Activated naive CD8-positive, alpha-beta T cell treated with anti-CD3 and anti-CD28 coated beads, Interleukin-2, amount 10 ng/mL, durations not matched to agents 7 days and 5 days (primary cell): ENCODE results near the gene CABP2. TPM values are rescaled to one million over a fixed set of nuclear protein-coding genes. Genes with fewer than 3 reads are reported as not detected.
A peak's percentile ranks its signal among the peaks of the same experiment; 100 is the strongest.

Experiments
- ATAC-seq: fragments of 150-1000 bp; cut with Tn5 transposase; one replicate; pipeline ENCODE4 v1.10.0; 2021; ENCODE audit warnings: low read depth, moderate library complexity
- POLR2A ChIA-PET: fragments of 350-600 bp; sonication (Branson Sonifier 250); formaldehyde crosslinking; loops from one replicate; lab custom pipeline; 2021; ENCODE audit warnings: antibody characterized with exemption; lab: Charles Lee
- DNase-seq: peaks from one replicate; pipeline ENCODE4 v3.0.0; 2021
- H3K27ac Mint-ChIP-seq: one replicate; pipeline ENCODE4 v1.8.0; 2022; ENCODE audit warnings: mild to moderate bottlenecking, mixed read lengths
- H3K27me3 Mint-ChIP-seq: one replicate; pipeline ENCODE4 v1.8.0; 2022; ENCODE audit warnings: mild to moderate bottlenecking, moderate library complexity, mixed read lengths
- H3K36me3 Mint-ChIP-seq: one replicate; pipeline ENCODE4 v1.8.0; 2021; ENCODE audit warnings: mild to moderate bottlenecking, mixed read lengths
- H3K4me1 Mint-ChIP-seq: one replicate; pipeline ENCODE4 v1.8.0; 2021; ENCODE audit warnings: mixed read lengths
- H3K4me3 Mint-ChIP-seq: one replicate; pipeline ENCODE4 v1.8.0; 2022; ENCODE audit warnings: mild to moderate bottlenecking, moderate library complexity, mixed read lengths
- H3K9me3 Mint-ChIP-seq: one replicate; pipeline ENCODE4 v1.8.0; 2021; ENCODE audit warnings: mixed read lengths
- total RNA-seq, 2 experiments: library from RNA; stranded (reverse); gene quantifications; one replicate each; pipeline ENCODE4 v1.2.3, GENCODE V29; 2021

The CABP2 gene
- total RNA-seq, 2 experiments from 2014 or later = not detected

GRCh38 chr11:67510023-67510345, 13.3 kb downstream of the CABP2 start:
- POLR2A ChIA-PET = no interaction called here
- Mint-ChIP-seq H3K27me3 (peaks cover 23% of the 10 kb centered on the region), H3K4me3 (no peak overlapping the region)

DNA sequence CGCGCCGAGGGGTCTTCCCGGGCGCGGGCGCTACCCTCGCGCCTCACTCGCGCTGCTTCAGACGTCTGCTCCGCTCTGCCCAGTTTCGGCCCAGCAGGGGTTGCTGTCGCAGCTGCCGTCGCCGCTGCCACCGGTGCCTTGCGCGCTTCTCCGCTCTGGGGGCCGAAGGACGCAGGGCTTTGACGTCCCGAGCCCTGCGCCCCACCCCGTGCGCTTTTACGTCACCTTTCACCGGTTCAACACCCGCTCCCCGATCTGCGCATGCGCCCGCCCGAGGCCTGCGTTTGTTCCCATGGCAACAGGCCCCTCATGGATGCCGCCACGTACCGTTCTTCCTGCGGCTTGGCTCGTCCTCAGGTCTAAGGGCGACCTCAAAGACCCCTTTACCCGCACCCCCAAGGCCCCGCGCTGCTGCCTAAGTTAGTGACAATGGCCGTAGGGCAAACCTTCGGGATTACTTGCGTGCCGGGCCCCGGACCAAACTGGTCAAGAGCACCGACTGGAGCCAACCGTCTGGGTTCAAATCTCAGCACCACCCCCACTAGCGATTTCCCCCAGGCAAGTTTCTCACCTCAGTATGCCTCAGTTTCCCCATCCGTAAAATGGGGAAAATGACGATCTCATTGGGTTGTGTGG, 14.6 kb downstream of the CABP2 start:
- Mint-ChIP-seq H3K9me3 (no peaks in the 10 kb centered on the region), H3K4me1 (peaks cover 24% of the 10 kb centered on the region), H3K4me3 (peak overlapping the region; percentile 93), H3K27me3 (peaks cover 14% of the 10 kb centered on the region), H3K36me3 (peaks cover 5% of the 10 kb centered on the region), H3K27ac (peak overlapping the region; percentile 85)
- ATAC-seq (peak; percentile 41), DNase-seq (peak; percentile 99)
- POLR2A ChIA-PET = interaction anchor here (1.0 to 1.6 kb wide), 5 partner anchors 25 to 117 kb away, joined by 4 to 9 read pairs (median 5); partner anchors contain the start of genes AIP, PPP1CA, RPS6KB2 and TBC1D10C

More at GRCh38 chr11:67510023-67510345, 13.3 kb downstream of the CABP2 start:
- ATAC-seq (no peak), DNase-seq (no peak)
- Mint-ChIP-seq H3K36me3 (peaks cover 5% of the 10 kb centered on the region), H3K4me1 (peaks cover 23% of the 10 kb centered on the region), H3K9me3 (no peaks in the 10 kb centered on the region), H3K27ac (no peak overlapping the region)

DNA sequence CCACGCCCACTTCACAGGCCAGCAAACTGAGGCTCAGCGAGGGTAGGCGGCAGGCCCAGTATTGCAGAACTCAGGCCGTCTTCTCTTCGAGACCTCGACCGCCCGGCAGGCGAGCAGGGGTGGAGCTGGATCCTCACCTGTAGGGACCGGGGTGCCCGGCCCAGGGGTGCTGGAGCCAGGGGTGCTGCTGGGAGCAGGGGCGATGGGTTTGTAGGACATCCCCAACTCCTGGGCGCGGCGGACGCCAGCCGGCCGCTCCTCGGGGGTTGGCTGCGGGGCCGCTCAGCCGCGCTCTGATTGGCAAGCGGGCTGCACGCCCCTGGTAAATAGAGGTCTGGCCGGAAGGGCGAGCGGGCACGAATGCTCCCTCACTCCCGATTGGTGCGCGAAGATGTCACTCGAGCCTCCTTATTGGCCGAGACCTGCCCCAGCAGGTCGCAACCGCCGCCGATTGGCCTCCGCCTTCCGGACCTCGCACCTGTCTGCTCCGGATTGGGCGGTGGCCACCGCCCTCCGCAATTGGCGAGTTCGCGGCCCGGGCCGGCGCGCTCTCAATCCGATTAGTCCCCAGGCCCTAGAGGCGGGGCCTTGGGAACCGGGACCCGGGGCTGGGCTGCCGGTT, 15.3 kb downstream of the CABP2 start, which contains the start of gene CDK2AP2:
Gene CDK2AP2, minus strand, starts transcription at position 299 of the 622 bp plus-strand sequence. Its CDS starts 80 bp downstream, at position 219.
- DNase-seq (peak; percentile 94), ATAC-seq (peak; percentile 82)
- peaks cover 28% of the 10 kb centered on the region for H3K4me1 Mint-ChIP-seq
- no peaks in the 10 kb centered on the region for H3K9me3 Mint-ChIP-seq
- peak within 1 kb of the TSS; percentile 93 for H3K4me3 Mint-ChIP-seq
- peaks cover 7% of the 10 kb centered on the region for H3K36me3 Mint-ChIP-seq
- H3K27me3 Mint-ChIP-seq = peaks cover 14% of the 10 kb centered on the region
- H3K27ac Mint-ChIP-seq = peak within 1 kb of the TSS; percentile 94
- POLR2A ChIA-PET = interaction anchor here (0.9 to 1.6 kb wide), 8 partner anchors 25 to 117 kb away, joined by 3 to 9 read pairs (median 4); partner anchors contain the start of genes AIP, PPP1CA, PTPRCAP and RPS6KB2

- Mint-ChIP-seq H3K27ac (peak overlapping the region; percentile 94), H3K27me3 (peaks cover 14% of the 10 kb centered on the region), H3K36me3 (peaks cover 9% of the 10 kb centered on the region), H3K9me3 (no peaks in the 10 kb centered on the region), H3K4me3 (peak overlapping the region; percentile 93), H3K4me1 (peaks cover 33% of the 10 kb centered on the region)
- POLR2A ChIA-PET = interaction anchor here (0.9 to 1.6 kb wide), 8 partner anchors 24 to 116 kb away, joined by 3 to 9 read pairs (median 4); partner anchors contain the start of genes AIP, PPP1CA, PTPRCAP and RPS6KB2
- ATAC-seq = no peak
- no peak for DNase-seq
Measured at GRCh38 chr11:67507242-67507863, 15.9 kb downstream of the CABP2 start.

DNA sequence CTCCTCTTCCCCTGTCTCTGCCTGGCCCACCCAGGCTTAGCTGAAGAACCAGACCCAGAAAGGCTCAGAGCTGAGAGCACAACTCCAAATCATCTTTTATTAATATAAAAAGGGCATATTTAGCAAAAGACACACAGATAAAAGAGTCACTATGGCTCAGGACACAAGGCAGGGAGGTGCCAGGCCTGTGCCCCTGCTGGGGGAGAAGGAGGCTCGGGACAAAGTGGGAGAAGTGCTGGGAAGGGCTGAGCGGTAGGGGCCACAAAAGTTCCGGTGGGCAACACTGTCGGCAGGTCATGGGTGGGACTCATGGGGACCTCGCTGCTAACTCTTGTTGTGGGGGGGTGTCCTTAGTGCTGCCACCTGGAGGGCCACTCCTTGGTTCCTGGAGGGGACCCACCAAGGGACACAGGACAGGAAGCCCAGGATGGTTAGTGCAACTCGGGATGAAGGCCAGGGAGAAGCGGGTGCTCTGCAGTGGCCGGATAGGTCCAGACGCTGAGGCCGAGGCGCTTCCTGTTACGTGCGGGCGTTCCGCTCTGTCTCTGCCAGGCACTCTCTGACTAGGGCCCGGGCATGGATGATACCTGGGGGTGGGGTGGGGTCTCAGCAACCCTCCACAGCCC, 16.7 kb downstream of the CABP2 start:
- no peaks in the 10 kb centered on the region for H3K9me3 Mint-ChIP-seq
- peaks cover 12% of the 10 kb centered on the region for H3K27me3 Mint-ChIP-seq
- POLR2A ChIA-PET = interaction anchor here (1.1 to 2.8 kb wide), 6 partner anchors 69 to 115 kb away, joined by 4 to 39 read pairs (median 9); partner anchors contain the start of genes PPP1CA, PTPRCAP and TBC1D10C
- peak overlapping the region; percentile 94 for H3K27ac Mint-ChIP-seq
- H3K36me3 Mint-ChIP-seq = peaks cover 9% of the 10 kb centered on the region
- ATAC-seq (no peak), DNase-seq (no peak)
- peak overlapping the region; percentile 93 for H3K4me3 Mint-ChIP-seq
- H3K4me1 Mint-ChIP-seq = peaks cover 33% of the 10 kb centered on the region

DNA sequence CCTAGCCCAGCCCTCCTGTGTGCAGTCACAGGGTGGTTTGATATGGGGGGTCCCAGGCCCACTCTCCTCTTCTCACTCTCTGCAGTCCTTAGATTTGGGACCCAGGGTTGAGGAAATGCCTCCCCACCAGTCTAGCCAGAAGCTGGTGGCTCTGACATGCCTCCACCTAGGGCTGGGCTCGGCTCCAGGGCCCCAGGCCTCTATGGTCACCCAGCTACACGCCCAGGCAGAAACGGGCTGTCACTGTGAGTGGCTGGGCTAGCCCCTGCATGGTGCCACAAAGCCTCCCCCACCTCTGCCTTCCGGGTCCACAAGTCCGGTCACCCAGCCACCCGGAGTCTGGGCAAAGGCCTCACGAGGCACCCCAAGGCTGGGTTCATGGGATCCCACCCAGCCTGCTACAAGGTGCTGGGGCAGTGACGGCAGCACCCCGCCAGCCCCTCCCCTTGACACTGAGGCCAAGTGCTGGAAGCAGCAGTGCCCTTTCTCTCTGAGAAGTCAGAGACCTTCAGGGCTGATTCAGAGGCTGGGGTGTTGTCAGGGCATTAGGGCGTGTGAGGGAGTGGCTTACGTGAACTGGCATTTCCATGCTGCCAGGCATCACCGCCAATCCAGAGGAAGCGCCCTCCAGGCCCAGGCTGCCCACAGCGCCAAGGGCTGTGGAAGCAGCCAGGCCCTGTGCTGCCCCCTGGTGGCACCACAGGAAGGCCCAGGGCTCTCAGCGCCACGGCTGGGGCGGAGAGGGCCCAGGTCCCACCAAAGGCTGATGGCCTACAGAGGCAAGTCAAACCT, 17.4 kb downstream of the CABP2 start:
- Mint-ChIP-seq H3K36me3 (peaks cover 15% of the 10 kb centered on the region), H3K4me3 (peak overlapping the region; percentile 93), H3K4me1 (peaks cover 37% of the 10 kb centered on the region), H3K27ac (peak overlapping the region; percentile 94), H3K27me3 (peaks cover 5% of the 10 kb centered on the region), H3K9me3 (no peaks in the 10 kb centered on the region)
- POLR2A ChIA-PET = interaction anchor here (0.8 to 4.7 kb wide), 14 partner anchors 14 to 265 kb away, joined by 3 to 39 read pairs (median 5); partner anchors contain the start of genes AIP, PPP1CA, PTPRCAP and TBC1D10C
- peak; percentile 94 for DNase-seq
- ATAC-seq = peak; percentile 40

- POLR2A ChIA-PET = interaction anchor here (0.8 to 4.7 kb wide), 14 partner anchors 13 to 265 kb away, joined by 3 to 39 read pairs (median 5); partner anchors contain the start of genes AIP, PPP1CA, PTPRCAP and TBC1D10C
- peaks cover 40% of the 10 kb centered on the region for H3K4me1 Mint-ChIP-seq
- peaks cover 22% of the 10 kb centered on the region for H3K36me3 Mint-ChIP-seq
- DNase-seq (peak; percentile 91), ATAC-seq (peak; percentile 9)
- peak within 1 kb of the TSS; percentile 93 for H3K4me3 Mint-ChIP-seq
- H3K27me3 Mint-ChIP-seq = peaks cover 4% of the 10 kb centered on the region
- H3K27ac Mint-ChIP-seq = peak within 1 kb of the TSS; percentile 94
- no peaks in the 10 kb centered on the region for H3K9me3 Mint-ChIP-seq
Measured at GRCh38 chr11:67504950-67505581, 18.2 kb downstream of the CABP2 start, which contains the start of gene PITPNM1. Gene PITPNM1 (minus strand): TSS chr11:67505363. CDS start chr11:67504180, 1,183 bp downstream.

DNA sequence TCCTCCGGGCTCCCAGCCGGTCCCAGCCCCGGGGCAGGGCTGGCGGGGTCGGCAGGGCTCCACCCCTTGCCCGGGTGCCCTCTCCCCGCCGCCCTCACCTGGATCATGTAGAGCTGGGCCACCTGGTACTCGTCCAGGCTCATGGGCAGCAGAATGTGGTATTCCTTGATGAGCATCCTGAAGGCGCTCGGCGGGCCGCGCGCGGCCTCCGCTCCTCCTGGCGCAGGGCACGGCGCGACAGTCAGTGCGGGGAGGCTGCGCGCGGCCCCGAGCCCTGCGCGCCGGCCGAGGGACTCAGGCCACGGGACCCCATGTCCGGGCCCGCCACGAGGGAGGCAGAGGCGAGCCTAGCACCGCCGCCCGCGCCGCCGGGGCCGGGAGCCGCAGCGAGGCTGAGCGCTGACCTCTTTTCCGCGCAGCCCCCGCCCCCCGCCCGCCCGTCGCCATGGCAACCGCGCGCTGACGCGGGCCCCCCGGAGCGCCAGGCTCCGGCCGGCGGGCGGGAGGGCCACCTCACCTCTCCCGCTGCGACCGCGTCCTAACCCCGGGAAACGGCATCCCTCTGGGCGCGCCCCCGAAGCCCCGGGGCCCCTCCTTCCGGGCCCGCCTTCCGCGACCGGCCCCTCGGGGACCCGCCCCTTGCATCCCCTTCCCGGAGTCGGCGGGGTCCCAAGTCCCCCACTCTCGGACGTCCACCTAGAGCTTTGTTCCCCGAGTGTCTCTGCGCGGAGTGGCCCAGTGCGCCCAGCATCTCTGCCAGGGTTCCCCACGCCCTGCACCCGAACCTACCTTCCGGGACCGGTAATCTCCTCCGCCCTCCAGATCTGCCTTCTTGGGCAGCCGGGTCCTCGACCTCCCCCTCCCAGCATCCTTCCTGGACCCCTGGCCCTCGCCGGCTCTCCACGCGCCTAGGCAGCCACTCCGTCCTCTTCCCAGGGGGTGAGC, 19.0 kb downstream of the CABP2 start:
- POLR2A ChIA-PET = interaction anchor here (0.6 to 4.7 kb wide), 9 partner anchors 12 to 264 kb away, joined by 4 to 39 read pairs (median 9); partner anchors contain the start of genes AIP, POLD4, PPP1CA and PTPRCAP
- Mint-ChIP-seq H3K4me3 (peak overlapping the region; percentile 93), H3K9me3 (no peaks in the 10 kb centered on the region), H3K36me3 (peaks cover 26% of the 10 kb centered on the region), H3K4me1 (peaks cover 37% of the 10 kb centered on the region), H3K27ac (peak overlapping the region; percentile 81), H3K27me3 (no peaks in the 10 kb centered on the region)
- no peak for ATAC-seq
- peak; percentile 71 for DNase-seq

DNA sequence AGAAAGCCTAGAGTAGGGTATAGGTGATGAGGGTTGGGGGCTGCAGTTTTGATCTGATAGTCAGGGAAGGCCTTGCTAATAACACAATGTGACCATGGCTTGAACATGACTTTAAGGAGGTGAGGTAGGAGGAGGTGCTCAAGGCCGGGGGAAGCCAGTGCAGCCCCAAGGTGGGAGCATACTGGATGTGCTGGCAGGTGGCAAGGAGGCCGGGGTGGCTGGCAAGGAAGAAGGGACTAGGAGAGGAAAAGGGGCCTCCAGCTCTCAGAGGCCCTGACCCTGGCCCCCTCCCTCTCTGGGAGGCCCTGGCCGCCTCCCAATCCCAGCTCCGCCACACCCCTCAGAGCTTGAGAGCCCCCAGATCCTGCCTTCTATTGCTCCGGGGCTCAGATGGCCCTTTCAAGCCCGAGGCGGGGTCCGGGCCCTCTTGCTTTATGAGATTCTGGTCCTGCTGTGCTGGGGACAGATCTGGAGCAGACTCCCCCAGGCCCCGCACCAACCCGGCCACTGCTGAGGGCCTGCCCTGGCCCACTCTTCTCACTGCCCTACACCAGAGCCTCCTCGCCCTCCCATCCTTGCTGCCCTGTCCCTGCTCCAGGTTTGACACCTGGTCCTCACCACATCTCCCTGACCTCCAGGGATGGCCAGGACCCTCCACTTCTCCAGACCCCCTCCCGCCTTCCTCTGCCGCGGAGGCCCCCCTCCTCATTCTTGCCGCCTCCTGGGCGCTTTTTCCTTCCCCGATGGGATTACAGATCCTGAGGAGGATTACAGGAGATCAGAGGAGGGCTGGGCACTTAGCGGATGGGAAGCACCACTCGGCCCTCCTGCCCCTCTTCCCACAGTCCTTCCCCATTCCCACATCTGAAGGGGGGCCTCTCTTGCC, 19.9 kb downstream of the CABP2 start:
- Mint-ChIP-seq H3K4me3 (peak overlapping the region; percentile 70), H3K36me3 (peaks cover 26% of the 10 kb centered on the region), H3K9me3 (no peaks in the 10 kb centered on the region), H3K4me1 (peaks cover 32% of the 10 kb centered on the region), H3K27ac (peak overlapping the region; percentile 68), H3K27me3 (no peaks in the 10 kb centered on the region)
- ATAC-seq (no peak), DNase-seq (no peak)
- POLR2A ChIA-PET = interaction anchor here (4.7 kb wide), 1 partner anchor 18 kb away, joined by 35 read pairs; the partner anchor contains the start of gene AIP
